ENCODE measurements around the gene IGIP. TPM values are rescaled to one million over a fixed set of nuclear protein-coding genes. Genes with fewer than 3 reads are reported as not detected.

The IGIP gene
- total and polyA plus RNA-seq, 2 of the 8 experiments (the other 6 are each of a cell fraction or from before 2014, with no cell fraction given), result 0.32 to 0.69 TPM

DNA sequence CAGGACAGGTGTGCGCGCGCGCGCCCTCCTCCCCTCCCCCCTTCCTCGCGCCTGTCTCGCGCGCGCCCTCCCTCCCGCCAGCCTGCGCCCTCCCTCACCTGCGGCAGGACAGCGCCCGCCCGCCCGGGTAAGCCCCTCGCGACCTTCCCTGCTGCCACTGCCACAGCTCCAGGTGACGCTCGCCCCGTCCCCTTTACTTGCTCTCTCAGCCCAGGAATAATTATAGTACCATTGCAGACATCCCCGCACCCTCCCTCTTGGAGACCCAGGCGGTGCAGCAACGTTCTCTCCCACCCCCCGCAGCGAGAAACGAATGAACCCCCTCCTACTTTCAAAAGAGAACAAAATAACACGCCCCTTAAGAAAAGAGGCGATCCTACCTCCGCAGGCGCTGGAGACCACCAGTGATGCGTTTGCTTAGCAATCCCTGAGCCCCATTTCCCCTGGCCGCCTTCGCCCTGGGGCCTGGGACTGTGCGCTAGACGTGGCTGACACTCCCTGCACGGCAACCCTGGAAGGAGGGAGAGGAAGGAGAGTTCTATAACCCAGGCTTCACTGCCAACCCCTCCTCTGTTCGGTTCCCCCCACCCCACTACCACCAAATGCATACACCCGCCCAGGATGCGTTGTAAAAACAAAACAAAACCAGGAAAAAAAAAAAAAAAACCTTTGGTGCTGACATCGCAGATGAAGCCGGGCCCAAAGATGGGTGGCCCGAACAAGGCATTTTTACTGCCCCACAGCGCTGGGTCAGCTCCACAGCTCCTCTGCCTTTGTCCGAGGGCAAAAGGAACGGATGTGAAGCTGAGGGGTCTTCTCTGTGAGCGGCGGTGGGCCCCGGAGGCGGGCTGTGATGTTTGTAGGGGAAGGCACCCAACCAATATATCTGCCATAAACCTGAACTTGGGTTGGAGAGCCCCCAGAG lies 17.4 kb upstream of the IGIP start (continued):
- no peak for TF ChIP-seq RAD21 (IDR thresholded peaks at IDR 0.05 in 1 of 2, conservative IDR thresholded peaks at IDR 0.05 in 1 of 2; ENCODE audit: low read depth in 2 of 2, low read length in 2 of 2)
- TF ChIP-seq MAFK (IDR thresholded peaks at IDR 0.05; ENCODE audit: low read depth, low read length), result no peak
- peak; percentile 30 for TF ChIP-seq KDM4A (IDR thresholded peaks at IDR 0.05; ENCODE audit: low read depth, low read length, severe bottlenecking)
- TF ChIP-seq GABPA (IDR thresholded peaks at IDR 0.05; ENCODE audit: borderline replicate concordance, insufficient read depth, low read length), result no peak
- no peak for TF ChIP-seq SP1 (IDR thresholded peaks at IDR 0.05; ENCODE audit: low read depth, low read length)
- no peak for TF ChIP-seq EGR1 (IDR thresholded peaks at IDR 0.05; ENCODE audit: borderline replicate concordance, low read depth, low read length)
- TF ChIP-seq CTBP2 (IDR thresholded peaks at IDR 0.05; ENCODE audit: borderline replicate concordance, insufficient read depth, insufficient read length, low read length), result no peak
- TF ChIP-seq ATF2 (IDR thresholded peaks at IDR 0.05; ENCODE audit: low read length), result no peak
- TF ChIP-seq BRCA1 (IDR thresholded peaks at IDR 0.05; ENCODE audit: low read depth, low read length), result no peak
- no peak for TF ChIP-seq BACH1 (IDR thresholded peaks at IDR 0.05; ENCODE audit: low read length)
- no peak for TF ChIP-seq SIRT6 (IDR thresholded peaks at IDR 0.05; ENCODE audit: low read length)

Data from H1 (cell line).